Liver (tissue), 9 donors: ENCODE measurements around the gene MPND. TPM values are rescaled to one million over a fixed set of nuclear protein-coding genes. Genes with fewer than 3 reads are reported as not detected.

Experiments used
- DNase-seq: peaks from one replicate; pipeline ENCODE4 v3.0.0-alpha.2; 2017; ENCODE audit warnings: low spot score
- H3K27ac ChIP-seq, 2 donors: one replicate each; pipeline ENCODE4 v1.7.0; 2013; ENCODE audit warnings: inconsistent platforms in 2 of 2, low read length in 2 of 2, control low read depth in 1 of 2, low read depth in 1 of 2, mild to moderate bottlenecking in 1 of 2
- H3K27me3 ChIP-seq, 4 donors: one replicate each; pipeline versions ENCODE4 v1.6.1 to v1.7.0; 2013; ENCODE audit warnings: low read length in 3 of 4, inconsistent platforms in 1 of 4, mild to moderate bottlenecking in 1 of 4, moderate library complexity in 1 of 4; ENCODE audit not compliant: control insufficient read depth in 4 of 4, insufficient read depth in 4 of 4
- H3K36me3 ChIP-seq, 4 donors: one replicate each; pipeline versions ENCODE4 v1.6.1 to v1.7.0; 2013; ENCODE audit warnings: low read length in 3 of 4, mild to moderate bottlenecking in 3 of 4, low read depth in 1 of 4, moderate library complexity in 1 of 4; ENCODE audit not compliant: control insufficient read depth in 4 of 4, insufficient read depth in 3 of 4
- H3K4me1 ChIP-seq, 4 donors: one replicate each; pipeline versions ENCODE4 v1.6.1 to v1.7.0; 2013; ENCODE audit warnings: low read length in 3 of 4, mild to moderate bottlenecking in 3 of 4, moderate library complexity in 1 of 4; ENCODE audit not compliant: control insufficient read depth in 4 of 4, insufficient read depth in 4 of 4
- H3K4me3 ChIP-seq, 3 donors: one replicate each; pipeline versions ENCODE4 v1.6.1 to v1.7.0; 2013; ENCODE audit warnings: low read length in 3 of 3, control low read depth in 1 of 3, low read depth in 1 of 3, mild to moderate bottlenecking in 1 of 3
- H3K9ac ChIP-seq, 2 donors: one replicate each; pipeline ENCODE4 v1.7.0; 2013; ENCODE audit warnings: low read length in 2 of 2, mild to moderate bottlenecking in 2 of 2, moderate library complexity in 2 of 2, control low read depth in 1 of 2, low read depth in 1 of 2
- H3K9me3 ChIP-seq, 4 donors: one replicate each; pipeline versions ENCODE4 v1.6.1 to v1.7.0; 2013; ENCODE audit warnings: low read length in 3 of 4; ENCODE audit not compliant: control insufficient read depth in 4 of 4
- EGR1 ChIP-seq, 2 donors: IDR thresholded peaks; 2 replicates each; pipeline ENCODE4 v1.6.1; 2016 to 2018; ENCODE audit warnings: antibody characterized with exemption in 2 of 2, low read depth in 2 of 2
- FOXA1 ChIP-seq: IDR thresholded peaks from 2 replicates; pipeline ENCODE4 v1.6.1; 2016; ENCODE audit warnings: antibody characterized with exemption
- FOXA2 ChIP-seq: IDR thresholded peaks from 2 replicates; pipeline ENCODE4 v1.6.1; 2016; ENCODE audit warnings: antibody characterized with exemption
- HNF4G ChIP-seq: IDR thresholded peaks from 2 replicates; pipeline ENCODE4 v1.6.1; 2016; ENCODE audit warnings: antibody characterized with exemption
- NR2F2 ChIP-seq: IDR thresholded peaks from 2 replicates; pipeline ENCODE4 v1.6.1; 2016; ENCODE audit warnings: antibody characterized with exemption
- RAD21 ChIP-seq, 2 donors: IDR thresholded peaks; 2 replicates each; pipeline ENCODE4 v1.6.1; 2016; ENCODE audit warnings: antibody characterized with exemption in 2 of 2, mild to moderate bottlenecking in 2 of 2
- RXRA ChIP-seq, 2 donors: IDR thresholded peaks; 2 replicates each; pipeline ENCODE4 v1.6.1; 2017 to 2018; ENCODE audit warnings: antibody characterized with exemption in 2 of 2, mild to moderate bottlenecking in 1 of 2
- TAF1 ChIP-seq: conservative IDR thresholded peaks from 2 replicates; pipeline ENCODE4 v1.6.1; 2016; ENCODE audit warnings: antibody characterized with exemption, mild to moderate bottlenecking
- YY1 ChIP-seq: IDR thresholded peaks from 2 replicates; pipeline ENCODE4 v1.6.1; 2016; ENCODE audit warnings: antibody characterized with exemption, mild to moderate bottlenecking
- WGBS: extraction: QIAGEN DNeasy Blood & Tissue Kit; methylation state at CpG from one replicate; pipeline ENCODE4 v1.1.7; 2013; 5-methylcytosine and 5-hydroxymethylcytosine counted together
- polyA plus RNA-seq, 2 donors: library from polyadenylated mRNA; stranded (reverse) in 1 of 2; unstranded in 1 of 2; fragments of 200-250 nt in 1 of 2; fragments of >200 nt in 1 of 2; fragmentation: Nextera tagmentation in 1 of 2; extraction: Ambion mirVana in 1 of 2; gene quantifications; one replicate each; pipeline versions ENCODE4 v1.2.1 to v1.2.3, GENCODE V29; 2013 to 2015
- total RNA-seq, 2 donors: library from RNA; depleted of rRNA; stranded (reverse); fragments of >200 nt; gene quantifications; one replicate each; pipeline ENCODE4 v1.2.3, GENCODE V29; 2014
- TF ChIP-seq, protein P1 (sequence below): IDR thresholded peaks from 2 replicates; pipeline ENCODE4 v1.6.1; 2016; ENCODE audit warnings: antibody characterized with exemption
- TF ChIP-seq, protein P2 (sequence below): IDR thresholded peaks from 2 replicates; pipeline ENCODE4 v1.6.1; 2016; ENCODE audit warnings: antibody characterized with exemption, mild to moderate bottlenecking
- TF ChIP-seq, protein P3 (sequence below): IDR thresholded peaks from 2 replicates; pipeline ENCODE4 v1.6.1; 2016; ENCODE audit warnings: antibody characterized with exemption
- donor health status: healthy.
- donor health status: healthy.
- donor health status: healthy.
- donor health status: healthy.
- donor health status: healthy.

MPND gene
- total and polyA plus RNA-seq, 4 donors = 4.7 to 9.9 (median 9.2) TPM

DNA sequence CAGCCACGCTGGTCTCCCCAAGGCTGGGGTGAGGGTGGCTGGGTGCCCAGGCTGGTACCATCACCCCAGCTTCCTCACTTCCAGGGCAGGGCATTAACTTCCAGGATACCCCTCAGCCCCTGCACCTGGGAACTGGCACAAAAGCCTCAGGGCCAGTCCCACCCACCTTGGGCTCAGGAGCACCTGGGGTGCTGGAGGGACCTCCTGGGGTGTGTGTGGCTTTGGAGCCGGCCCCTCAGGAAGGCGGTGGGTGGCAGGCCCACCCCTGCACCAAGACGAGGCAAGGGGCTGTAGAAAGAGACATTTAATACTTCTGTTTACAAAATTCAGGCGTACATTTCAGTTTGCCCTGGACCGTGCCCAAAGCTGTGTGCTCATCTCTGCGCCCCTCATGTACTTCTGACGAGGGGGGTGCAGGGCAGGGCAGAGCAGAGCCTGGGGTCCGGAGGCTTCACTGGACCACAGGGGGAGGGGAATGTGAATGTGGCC, 16.8 kb downstream of the MPND start:
- no peak for TF ChIP-seq RXRA (IDR thresholded peaks at IDR 0.05)
- TF ChIP-seq FOXA1 = no peak
- TF ChIP-seq EGR1 (IDR thresholded peaks at IDR 0.05; ENCODE audit: low read depth in 2 of 2) = no peak
- no peak for TF ChIP-seq HNF4G
- TF ChIP-seq TAF1 = no peak
- no peaks in the 10 kb centered on the region for H3K27me3 ChIP-seq
- WGBS = 69% methylated on average over 9 of the region's 9 CpGs

DNA sequence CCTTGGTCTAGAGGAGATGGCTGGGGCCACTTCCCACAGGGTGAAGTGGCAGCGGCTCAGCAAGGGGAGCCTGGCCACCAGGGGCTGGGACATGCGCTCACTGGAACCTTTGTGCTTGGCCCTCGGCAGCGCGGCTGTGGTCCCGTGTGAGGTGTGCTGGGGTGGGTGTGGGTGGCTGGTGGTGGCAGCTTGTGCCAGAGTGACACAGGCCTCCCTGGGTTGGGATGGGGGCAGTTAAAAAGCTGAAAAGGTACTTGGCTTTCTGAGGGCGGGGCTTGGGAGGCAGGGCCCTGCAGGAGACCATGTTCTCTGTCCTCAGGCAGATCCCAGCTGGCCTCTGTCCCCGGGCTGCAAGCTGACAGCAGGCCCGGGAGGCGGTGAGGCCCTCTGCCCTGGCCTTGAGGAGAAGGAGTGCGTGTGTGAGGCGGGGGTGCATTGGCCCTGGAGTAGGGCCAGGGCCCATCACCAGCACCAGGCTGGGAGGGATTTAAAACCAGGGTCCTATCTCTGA, 17.3 kb downstream of the MPND start:
- H3K36me3 ChIP-seq = peaks cover 4 to 62% (median 33%) of the 10 kb centered on the region in 4 donors
- no peak overlapping the region for H3K9ac ChIP-seq
- TF ChIP-seq TAF1 = no peak
- TF ChIP-seq NR2F2 = no peak
- no peak for TF ChIP-seq RAD21 (IDR thresholded peaks at IDR 0.05)
- TF ChIP-seq, protein P1, sequence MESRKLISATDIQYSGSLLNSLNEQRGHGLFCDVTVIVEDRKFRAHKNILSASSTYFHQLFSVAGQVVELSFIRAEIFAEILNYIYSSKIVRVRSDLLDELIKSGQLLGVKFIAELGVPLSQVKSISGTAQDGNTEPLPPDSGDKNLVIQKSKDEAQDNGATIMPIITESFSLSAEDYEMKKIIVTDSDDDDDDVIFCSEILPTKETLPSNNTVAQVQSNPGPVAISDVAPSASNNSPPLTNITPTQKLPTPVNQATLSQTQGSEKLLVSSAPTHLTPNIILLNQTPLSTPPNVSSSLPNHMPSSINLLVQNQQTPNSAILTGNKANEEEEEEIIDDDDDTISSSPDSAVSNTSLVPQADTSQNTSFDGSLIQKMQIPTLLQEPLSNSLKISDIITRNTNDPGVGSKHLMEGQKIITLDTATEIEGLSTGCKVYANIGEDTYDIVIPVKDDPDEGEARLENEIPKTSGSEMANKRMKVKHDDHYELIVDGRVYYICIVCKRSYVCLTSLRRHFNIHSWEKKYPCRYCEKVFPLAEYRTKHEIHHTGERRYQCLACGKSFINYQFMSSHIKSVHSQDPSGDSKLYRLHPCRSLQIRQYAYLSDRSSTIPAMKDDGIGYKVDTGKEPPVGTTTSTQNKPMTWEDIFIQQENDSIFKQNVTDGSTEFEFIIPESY = no peak
- no peak for TF ChIP-seq HNF4G
- TF ChIP-seq, protein P2, sequence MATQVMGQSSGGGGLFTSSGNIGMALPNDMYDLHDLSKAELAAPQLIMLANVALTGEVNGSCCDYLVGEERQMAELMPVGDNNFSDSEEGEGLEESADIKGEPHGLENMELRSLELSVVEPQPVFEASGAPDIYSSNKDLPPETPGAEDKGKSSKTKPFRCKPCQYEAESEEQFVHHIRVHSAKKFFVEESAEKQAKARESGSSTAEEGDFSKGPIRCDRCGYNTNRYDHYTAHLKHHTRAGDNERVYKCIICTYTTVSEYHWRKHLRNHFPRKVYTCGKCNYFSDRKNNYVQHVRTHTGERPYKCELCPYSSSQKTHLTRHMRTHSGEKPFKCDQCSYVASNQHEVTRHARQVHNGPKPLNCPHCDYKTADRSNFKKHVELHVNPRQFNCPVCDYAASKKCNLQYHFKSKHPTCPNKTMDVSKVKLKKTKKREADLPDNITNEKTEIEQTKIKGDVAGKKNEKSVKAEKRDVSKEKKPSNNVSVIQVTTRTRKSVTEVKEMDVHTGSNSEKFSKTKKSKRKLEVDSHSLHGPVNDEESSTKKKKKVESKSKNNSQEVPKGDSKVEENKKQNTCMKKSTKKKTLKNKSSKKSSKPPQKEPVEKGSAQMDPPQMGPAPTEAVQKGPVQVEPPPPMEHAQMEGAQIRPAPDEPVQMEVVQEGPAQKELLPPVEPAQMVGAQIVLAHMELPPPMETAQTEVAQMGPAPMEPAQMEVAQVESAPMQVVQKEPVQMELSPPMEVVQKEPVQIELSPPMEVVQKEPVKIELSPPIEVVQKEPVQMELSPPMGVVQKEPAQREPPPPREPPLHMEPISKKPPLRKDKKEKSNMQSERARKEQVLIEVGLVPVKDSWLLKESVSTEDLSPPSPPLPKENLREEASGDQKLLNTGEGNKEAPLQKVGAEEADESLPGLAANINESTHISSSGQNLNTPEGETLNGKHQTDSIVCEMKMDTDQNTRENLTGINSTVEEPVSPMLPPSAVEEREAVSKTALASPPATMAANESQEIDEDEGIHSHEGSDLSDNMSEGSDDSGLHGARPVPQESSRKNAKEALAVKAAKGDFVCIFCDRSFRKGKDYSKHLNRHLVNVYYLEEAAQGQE = no peak
- no peak for TF ChIP-seq FOXA1
- no peak for TF ChIP-seq YY1
- no peak for TF ChIP-seq EGR1 (IDR thresholded peaks at IDR 0.05; ENCODE audit: low read depth in 2 of 2)
- no peak for TF ChIP-seq FOXA2
- TF ChIP-seq, protein P3, sequence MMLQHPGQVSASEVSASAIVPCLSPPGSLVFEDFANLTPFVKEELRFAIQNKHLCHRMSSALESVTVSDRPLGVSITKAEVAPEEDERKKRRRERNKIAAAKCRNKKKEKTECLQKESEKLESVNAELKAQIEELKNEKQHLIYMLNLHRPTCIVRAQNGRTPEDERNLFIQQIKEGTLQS = no peak
- TF ChIP-seq RXRA (IDR thresholded peaks at IDR 0.05) = no peak
- peaks cover 0 to 4% (median 0%) of the 10 kb centered on the region in 4 donors for H3K4me1 ChIP-seq
- peak; percentile 34 for DNase-seq
- 57% methylated on average over 12 of the region's 12 CpGs for WGBS
- no peaks in the 10 kb centered on the region for H3K27me3 ChIP-seq
- no peaks in the 10 kb centered on the region for H3K9me3 ChIP-seq
- no peak overlapping the region for H3K27ac ChIP-seq
- no peak overlapping the region for H3K4me3 ChIP-seq

More for the DNA sequence above, 16.8 kb downstream of the MPND start:
- H3K9me3 ChIP-seq = no peaks in the 10 kb centered on the region
- H3K27ac ChIP-seq = no peak overlapping the region
- H3K4me1 ChIP-seq = peaks cover 0 to 4% (median 0%) of the 10 kb centered on the region in 4 donors
- no peak for DNase-seq
- peaks cover 4 to 58% (median 29%) of the 10 kb centered on the region in 4 donors for H3K36me3 ChIP-seq
- no peak overlapping the region for H3K4me3 ChIP-seq
- H3K9ac ChIP-seq = no peak overlapping the region
